ENCODE measurements around the gene BICDL1.

- TF ChIP-seq, protein P1, sequence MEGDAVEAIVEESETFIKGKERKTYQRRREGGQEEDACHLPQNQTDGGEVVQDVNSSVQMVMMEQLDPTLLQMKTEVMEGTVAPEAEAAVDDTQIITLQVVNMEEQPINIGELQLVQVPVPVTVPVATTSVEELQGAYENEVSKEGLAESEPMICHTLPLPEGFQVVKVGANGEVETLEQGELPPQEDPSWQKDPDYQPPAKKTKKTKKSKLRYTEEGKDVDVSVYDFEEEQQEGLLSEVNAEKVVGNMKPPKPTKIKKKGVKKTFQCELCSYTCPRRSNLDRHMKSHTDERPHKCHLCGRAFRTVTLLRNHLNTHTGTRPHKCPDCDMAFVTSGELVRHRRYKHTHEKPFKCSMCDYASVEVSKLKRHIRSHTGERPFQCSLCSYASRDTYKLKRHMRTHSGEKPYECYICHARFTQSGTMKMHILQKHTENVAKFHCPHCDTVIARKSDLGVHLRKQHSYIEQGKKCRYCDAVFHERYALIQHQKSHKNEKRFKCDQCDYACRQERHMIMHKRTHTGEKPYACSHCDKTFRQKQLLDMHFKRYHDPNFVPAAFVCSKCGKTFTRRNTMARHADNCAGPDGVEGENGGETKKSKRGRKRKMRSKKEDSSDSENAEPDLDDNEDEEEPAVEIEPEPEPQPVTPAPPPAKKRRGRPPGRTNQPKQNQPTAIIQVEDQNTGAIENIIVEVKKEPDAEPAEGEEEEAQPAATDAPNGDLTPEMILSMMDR (IDR thresholded peaks at IDR 0.05; ENCODE audit: insufficient read depth, low read length), result no peak
- TF ChIP-seq, protein P2, sequence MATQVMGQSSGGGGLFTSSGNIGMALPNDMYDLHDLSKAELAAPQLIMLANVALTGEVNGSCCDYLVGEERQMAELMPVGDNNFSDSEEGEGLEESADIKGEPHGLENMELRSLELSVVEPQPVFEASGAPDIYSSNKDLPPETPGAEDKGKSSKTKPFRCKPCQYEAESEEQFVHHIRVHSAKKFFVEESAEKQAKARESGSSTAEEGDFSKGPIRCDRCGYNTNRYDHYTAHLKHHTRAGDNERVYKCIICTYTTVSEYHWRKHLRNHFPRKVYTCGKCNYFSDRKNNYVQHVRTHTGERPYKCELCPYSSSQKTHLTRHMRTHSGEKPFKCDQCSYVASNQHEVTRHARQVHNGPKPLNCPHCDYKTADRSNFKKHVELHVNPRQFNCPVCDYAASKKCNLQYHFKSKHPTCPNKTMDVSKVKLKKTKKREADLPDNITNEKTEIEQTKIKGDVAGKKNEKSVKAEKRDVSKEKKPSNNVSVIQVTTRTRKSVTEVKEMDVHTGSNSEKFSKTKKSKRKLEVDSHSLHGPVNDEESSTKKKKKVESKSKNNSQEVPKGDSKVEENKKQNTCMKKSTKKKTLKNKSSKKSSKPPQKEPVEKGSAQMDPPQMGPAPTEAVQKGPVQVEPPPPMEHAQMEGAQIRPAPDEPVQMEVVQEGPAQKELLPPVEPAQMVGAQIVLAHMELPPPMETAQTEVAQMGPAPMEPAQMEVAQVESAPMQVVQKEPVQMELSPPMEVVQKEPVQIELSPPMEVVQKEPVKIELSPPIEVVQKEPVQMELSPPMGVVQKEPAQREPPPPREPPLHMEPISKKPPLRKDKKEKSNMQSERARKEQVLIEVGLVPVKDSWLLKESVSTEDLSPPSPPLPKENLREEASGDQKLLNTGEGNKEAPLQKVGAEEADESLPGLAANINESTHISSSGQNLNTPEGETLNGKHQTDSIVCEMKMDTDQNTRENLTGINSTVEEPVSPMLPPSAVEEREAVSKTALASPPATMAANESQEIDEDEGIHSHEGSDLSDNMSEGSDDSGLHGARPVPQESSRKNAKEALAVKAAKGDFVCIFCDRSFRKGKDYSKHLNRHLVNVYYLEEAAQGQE (IDR thresholded peaks at IDR 0.05; ENCODE audit: insufficient replicate concordance, low read depth), result no peak
- no peak for TF ChIP-seq SPI1 (IDR thresholded peaks at IDR 0.05; ENCODE audit: borderline replicate concordance, low read depth)
These were observed 35.2 kb downstream of the BICDL1 start for GRCh38 chr12:120024193-120024592.
